Ovary (tissue), 9 donors: ENCODE data around the gene CRACDL. TPM values are rescaled to one million over a fixed set of nuclear protein-coding genes. Genes with fewer than 3 reads are reported as not detected.

Experiments
- DNase-seq, 5 donors: peaks; one replicate each; pipeline ENCODE4 v3.0.0-alpha.2; 2019 to 2020
- H3K27ac ChIP-seq, 2 donors: fragments of 200-600 bp; one replicate each; pipeline versions ENCODE4 v1.5.1 to v1.8.0; 2019 to 2022
- H3K27me3 ChIP-seq: fragments of 200-600 bp; one replicate; pipeline ENCODE4 v1.8.0; 2022
- H3K36me3 ChIP-seq: fragments of 200-600 bp; sonication (generic); one replicate; pipeline ENCODE4 v1.5.1; 2019
- H3K4me1 ChIP-seq: one replicate; pipeline ENCODE4 v1.8.1; 2013; ENCODE audit warnings: mild to moderate bottlenecking, moderate library complexity; ENCODE audit not compliant: insufficient read depth
- H3K4me3 ChIP-seq: fragments of 200-600 bp; sonication (generic); one replicate; pipeline ENCODE4 v1.5.1; 2017
- H3K9me3 ChIP-seq, 2 donors: fragments of 200-600 bp in 1 of 2; sonication (generic) in 1 of 2; one replicate each; pipeline versions ENCODE4 v1.5.1 to v1.8.1; 2013 to 2019; ENCODE audit warnings: mild to moderate bottlenecking in 1 of 2, moderate library complexity in 1 of 2
- EP300 ChIP-seq: sonication (generic); formaldehyde crosslinking; IDR thresholded peaks from one replicate; pipeline ENCODE4 v1.6.1; 2017; ENCODE audit warnings: antibody characterized with exemption
- POLR2A ChIP-seq: fragments of 450-650 bp; IDR thresholded peaks from one replicate; pipeline ENCODE4 v1.6.1; 2017; ENCODE audit warnings: antibody characterized with exemption, mild to moderate bottlenecking, moderate library complexity
- WGBS, 3 donors: extraction: QIAGEN DNeasy Blood & Tissue Kit in 1 of 3; methylation state at CpG; one replicate each; pipeline versions ENCODE4 v1.1.5 to v1.1.7; 2013 to 2017; 5-methylcytosine and 5-hydroxymethylcytosine counted together
- intact Hi-C, 4 donors: fragments of 100-400 bp; cut with DNase I; formaldehyde crosslinking; loops; one replicate each; pipeline versions ENCODE4 v1.11.0 to v1.15.1; 2022 to 2023
- polyA plus RNA-seq, 2 donors: library from polyadenylated mRNA; stranded (reverse); fragments of 200-250 nt in 1 of 2; fragments of 350-450 nt in 1 of 2; fragmentation: Illumina TruSeq in 1 of 2; extraction: RNeasy Lipid Tissue Mini Kit (QIAGEN cat#74804) in 1 of 2; gene quantifications; one replicate each; pipeline ENCODE4 v1.2.3, GENCODE V29; 2013 to 2014
- total RNA-seq, 7 donors: library from RNA; depleted of rRNA in 2 of 7; stranded (reverse); fragments of >200 nt in 2 of 7; fragmentation: NEBNext Ultra II Directional in 3 of 7; extraction: Animal tissue kit (Norgen Biotek cat#: 25700) in 3 of 7; gene quantifications; one replicate each; pipeline versions ENCODE4 v1.1.0 to v1.2.4, GENCODE V29; 2016 to 2023
- TF ChIP-seq, protein P1 (sequence below), 3 donors: fragments of 450-650 bp in 2 of 3; fragments of 200-600 bp in 1 of 3; IDR thresholded peaks; one replicate each; pipeline versions ENCODE4 v1.5.1 to v1.8.0; 2016 to 2022; ENCODE audit warnings: antibody characterized with exemption in 3 of 3, mild to moderate bottlenecking in 1 of 3
- donor health status: DM: no; HTN: no; CAD: no; lungs with moderate emphysema.
- donor health status: DM: no; HTN: no; CAD: no.
- donor health status: Bipolar disorder and iron deficiency.
- donor health status: DM: yes; HTN: yes; CAD: no.
- donor health status: DM: no; HTN: no; CAD: no.
- donor health status: DM: yes; HTN: yes; CAD: no.

Gene CRACDL
- total and polyA plus RNA-seq, 9 donors: 1.2 to 22.4 (median 2.7) TPM

DNA sequence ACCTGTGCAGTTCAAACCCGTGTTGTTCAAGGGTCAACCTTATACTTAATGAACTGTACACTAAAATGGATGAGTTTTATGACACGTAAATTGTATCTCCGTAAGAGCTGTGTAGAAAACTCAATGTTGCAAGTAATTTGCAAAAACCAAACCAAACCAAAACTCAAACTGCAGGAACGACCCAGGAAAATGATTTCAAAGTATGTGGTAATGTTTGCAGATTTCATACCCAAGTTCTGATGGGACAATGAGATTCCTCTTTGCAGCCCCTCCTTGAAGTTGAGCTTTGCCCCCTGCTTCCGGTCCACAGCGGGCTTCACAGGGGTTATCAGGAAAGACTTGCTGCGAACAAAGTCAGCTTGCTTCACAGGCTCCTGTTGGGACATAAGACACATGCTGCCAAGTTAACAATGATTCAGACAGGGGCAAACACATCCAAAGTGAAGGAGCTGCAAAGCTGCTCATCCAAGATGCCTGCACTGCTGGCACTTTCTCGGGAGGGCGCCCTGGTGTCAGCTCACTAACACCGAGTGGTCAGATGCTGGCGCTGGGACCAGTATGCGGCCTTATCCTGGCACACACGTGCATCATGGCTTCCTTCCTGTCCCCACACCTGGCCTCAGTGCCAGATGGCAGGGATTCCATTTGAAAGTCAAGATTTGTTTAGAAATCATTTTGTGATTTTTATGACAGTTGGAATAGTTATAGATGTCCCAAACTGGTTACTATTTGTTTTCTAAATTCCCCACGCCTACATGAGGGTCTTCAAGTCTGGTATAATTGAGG is 139.9 kb downstream of the CRACDL start:
- Histone ChIP-seq H3K9me3 (no peaks in the 10 kb centered on the region), H3K4me3 (no peak overlapping the region), H3K27me3 (no peaks in the 10 kb centered on the region), H3K27ac (no peak overlapping the region), H3K36me3 (no peaks in the 10 kb centered on the region), H3K4me1 (no peaks in the 10 kb centered on the region)
- DNase-seq: no peak
- TF ChIP-seq EP300 (no peak), POLR2A (no peak)
- TF ChIP-seq, protein P1, sequence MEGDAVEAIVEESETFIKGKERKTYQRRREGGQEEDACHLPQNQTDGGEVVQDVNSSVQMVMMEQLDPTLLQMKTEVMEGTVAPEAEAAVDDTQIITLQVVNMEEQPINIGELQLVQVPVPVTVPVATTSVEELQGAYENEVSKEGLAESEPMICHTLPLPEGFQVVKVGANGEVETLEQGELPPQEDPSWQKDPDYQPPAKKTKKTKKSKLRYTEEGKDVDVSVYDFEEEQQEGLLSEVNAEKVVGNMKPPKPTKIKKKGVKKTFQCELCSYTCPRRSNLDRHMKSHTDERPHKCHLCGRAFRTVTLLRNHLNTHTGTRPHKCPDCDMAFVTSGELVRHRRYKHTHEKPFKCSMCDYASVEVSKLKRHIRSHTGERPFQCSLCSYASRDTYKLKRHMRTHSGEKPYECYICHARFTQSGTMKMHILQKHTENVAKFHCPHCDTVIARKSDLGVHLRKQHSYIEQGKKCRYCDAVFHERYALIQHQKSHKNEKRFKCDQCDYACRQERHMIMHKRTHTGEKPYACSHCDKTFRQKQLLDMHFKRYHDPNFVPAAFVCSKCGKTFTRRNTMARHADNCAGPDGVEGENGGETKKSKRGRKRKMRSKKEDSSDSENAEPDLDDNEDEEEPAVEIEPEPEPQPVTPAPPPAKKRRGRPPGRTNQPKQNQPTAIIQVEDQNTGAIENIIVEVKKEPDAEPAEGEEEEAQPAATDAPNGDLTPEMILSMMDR (IDR thresholded peaks at IDR 0.05): no peak
- WGBS, 3 donors: 80 to 81% (median 81%) methylated on average over 14 of the region's 14 CpGs
- intact Hi-C loops: no loop called here

DNA sequence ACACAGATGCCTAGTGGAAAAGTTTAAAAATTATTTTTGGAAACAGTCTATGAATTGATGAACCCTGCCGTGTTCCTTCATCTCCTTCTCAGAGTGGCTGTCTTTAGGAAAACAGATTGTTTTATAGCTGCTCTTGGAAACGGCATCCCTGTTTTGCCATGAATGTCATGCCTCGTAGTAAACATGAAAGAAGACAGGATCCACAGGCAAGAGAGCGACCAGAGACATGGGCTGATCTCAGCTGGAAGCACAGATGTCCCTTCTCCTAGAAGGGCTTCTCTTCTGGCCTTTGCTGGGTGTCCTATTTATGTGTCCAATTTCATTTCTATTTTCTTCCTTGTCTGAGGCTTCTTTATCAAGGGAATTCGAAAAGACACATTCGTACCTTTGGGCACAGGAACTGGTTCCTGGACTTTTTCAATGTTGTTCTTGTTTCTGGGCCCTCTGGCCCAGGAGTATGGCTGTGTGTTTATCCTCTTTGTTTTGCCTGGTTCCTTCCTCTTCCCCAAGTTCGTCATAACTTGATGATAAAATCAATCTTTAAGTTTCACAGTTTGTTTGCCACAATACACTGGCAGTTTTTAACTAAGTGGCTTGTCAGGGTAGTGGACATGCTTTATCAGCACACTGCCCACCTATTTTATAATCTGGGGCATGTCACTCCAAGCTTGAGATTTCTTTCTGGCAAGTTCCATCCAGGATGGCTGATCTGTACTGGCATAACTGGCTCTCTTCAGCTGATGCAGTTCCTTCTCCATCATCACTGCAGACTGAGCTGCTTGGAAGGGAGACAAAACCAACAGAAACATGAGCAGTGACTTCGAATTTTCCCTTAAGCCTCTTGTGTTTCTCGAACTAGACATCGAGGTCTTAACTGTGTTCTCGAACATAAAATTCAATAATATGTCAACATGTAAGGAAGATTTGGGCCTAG is 141.9 kb downstream of the CRACDL start:
- Histone ChIP-seq H3K4me1 (no peaks in the 10 kb centered on the region), H3K9me3 (no peaks in the 10 kb centered on the region), H3K27ac (no peak overlapping the region), H3K27me3 (no peaks in the 10 kb centered on the region), H3K4me3 (no peak overlapping the region), H3K36me3 (no peaks in the 10 kb centered on the region)
- no peak for TF ChIP-seq EP300
- TF ChIP-seq POLR2A: no peak
- TF ChIP-seq, protein P1 (IDR thresholded peaks at IDR 0.05): no peak
- intact Hi-C loops: no loop called here
- DNase-seq: no peak
- 67 to 77% (median 77%) methylated on average over 11 of the region's 11 CpGs for WGBS, 3 donors

DNA sequence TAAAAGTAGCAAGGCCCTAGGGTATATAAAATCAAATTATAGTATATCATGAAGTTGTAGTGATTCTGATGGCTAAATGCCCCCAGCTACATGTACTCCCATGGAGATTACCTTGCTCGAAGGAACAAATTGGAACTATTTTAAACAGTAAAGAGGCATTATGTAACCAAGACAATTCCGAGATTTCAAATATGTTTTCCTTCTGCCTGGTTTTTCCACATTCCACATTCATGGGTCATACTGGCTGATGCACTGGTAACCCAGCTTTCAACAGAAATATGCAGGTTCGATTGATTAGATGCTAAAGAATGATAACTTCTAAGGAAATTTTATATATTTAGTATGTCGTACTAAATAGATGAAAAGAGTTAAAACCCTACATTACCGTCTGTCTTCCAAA is 142.8 kb downstream of the CRACDL start:
- intact Hi-C loops: no loop called here
- H3K27me3 ChIP-seq: no peaks in the 10 kb centered on the region
- no peak overlapping the region for H3K4me3 ChIP-seq
- 75 to 79% (median 78%) methylated on average over 5 of the region's 5 CpGs for WGBS, 3 donors
- no peak overlapping the region for H3K27ac ChIP-seq
- H3K4me1 ChIP-seq: no peaks in the 10 kb centered on the region
- TF ChIP-seq POLR2A: no peak
- TF ChIP-seq, protein P1 (IDR thresholded peaks at IDR 0.05): no peak
- no peaks in the 10 kb centered on the region for H3K36me3 ChIP-seq
- no peaks in the 10 kb centered on the region for H3K9me3 ChIP-seq
- DNase-seq: no peak

DNA sequence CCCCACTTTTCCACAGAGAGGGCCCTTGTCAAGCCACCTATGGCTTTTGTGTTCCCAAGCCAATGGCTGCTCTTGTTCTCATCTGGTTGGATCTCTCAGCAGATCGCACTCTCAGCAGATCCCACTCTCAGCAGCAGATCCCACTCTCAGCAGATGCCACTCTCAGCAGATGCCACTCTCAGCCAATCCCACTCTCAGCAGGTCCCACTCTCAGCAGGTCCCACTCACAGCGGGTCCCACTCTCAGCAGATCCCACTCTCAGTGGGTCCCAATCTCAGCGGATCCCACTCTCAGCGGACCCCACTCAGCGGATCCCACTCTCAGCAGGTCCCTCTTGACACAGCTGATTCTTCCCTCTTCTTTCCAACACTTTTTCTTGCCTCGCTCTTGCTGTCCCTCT is 145.8 kb downstream of the CRACDL start:
- no peak overlapping the region for H3K27ac ChIP-seq
- DNase-seq: no peak
- TF ChIP-seq, protein P1 (IDR thresholded peaks at IDR 0.05): no peak
- TF ChIP-seq POLR2A: no peak
- TF ChIP-seq EP300: no peak
- H3K9me3 ChIP-seq: no peaks in the 10 kb centered on the region
- no peaks in the 10 kb centered on the region for H3K36me3 ChIP-seq
- H3K27me3 ChIP-seq: no peaks in the 10 kb centered on the region
- no peaks in the 10 kb centered on the region for H3K4me1 ChIP-seq
- intact Hi-C loops: no loop called here
- H3K4me3 ChIP-seq: no peak overlapping the region
- 95 to 97% (median 95%) methylated on average over 6 of the region's 6 CpGs for WGBS, 3 donors
